Stimulated activated naive CD4-positive, alpha-beta T cell (primary cell): ENCODE data around the gene IFT57.
"Not testable (repeated sequence)": the region's sequence is repeated elsewhere in the genome, so short reads cannot be mapped to it uniquely, and the experiment has no call there.

Experiments used
- DNase-seq, 6 experiments: peaks; one replicate each; lab custom pipeline; 2025; lab: John Stamatoyannopoulos, UW

Gene IFT57, protein sequence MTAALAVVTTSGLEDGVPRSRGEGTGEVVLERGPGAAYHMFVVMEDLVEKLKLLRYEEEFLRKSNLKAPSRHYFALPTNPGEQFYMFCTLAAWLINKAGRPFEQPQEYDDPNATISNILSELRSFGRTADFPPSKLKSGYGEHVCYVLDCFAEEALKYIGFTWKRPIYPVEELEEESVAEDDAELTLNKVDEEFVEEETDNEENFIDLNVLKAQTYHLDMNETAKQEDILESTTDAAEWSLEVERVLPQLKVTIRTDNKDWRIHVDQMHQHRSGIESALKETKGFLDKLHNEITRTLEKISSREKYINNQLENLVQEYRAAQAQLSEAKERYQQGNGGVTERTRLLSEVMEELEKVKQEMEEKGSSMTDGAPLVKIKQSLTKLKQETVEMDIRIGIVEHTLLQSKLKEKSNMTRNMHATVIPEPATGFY

DNA sequence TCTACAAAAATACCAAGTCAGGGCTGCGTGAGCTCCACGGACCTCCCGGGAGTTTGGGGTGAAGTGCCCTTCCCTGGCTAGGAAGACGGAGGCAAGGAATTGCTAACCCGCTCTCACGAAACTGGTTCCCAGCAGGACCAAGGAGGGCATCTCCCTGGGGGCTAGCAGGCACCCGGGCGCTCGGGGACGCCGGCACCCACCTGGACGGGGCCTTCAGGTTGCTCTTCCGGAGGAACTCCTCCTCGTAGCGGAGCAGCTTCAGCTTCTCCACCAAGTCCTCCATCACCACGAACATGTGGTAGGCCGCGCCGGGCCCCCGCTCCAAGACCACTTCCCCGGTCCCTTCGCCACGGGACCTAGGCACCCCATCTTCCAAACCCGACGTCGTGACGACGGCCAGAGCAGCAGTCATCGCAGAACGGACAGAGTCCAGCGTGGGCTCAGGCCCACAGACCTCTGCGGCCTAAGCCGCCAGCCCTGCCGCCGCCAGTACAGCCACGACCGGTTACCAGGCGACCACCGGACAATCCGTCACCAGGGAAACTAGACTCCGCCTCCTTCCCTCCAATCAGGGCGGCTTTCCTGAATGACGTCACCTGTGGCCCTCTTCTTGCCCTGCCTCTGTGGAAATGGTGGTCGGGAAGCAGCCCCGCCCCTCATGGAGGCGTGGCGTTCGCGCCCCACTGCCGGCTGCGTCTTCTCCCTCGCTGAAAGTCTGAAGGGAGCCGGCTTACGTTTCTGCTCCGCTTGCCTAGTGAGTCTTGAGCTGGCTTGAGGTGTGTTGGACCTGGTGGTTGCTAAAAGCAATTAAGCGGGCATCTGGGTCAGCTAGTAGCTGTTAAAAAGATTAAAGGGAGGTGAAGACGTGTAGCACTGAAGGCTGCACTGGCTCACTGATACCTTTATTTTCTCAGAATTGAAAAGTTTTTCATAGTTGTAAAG lies at the start of gene IFT57:
Gene IFT57 (minus strand): TSS at position 514 of the 942 bp plus-strand sequence. CDS start 102 bp downstream, at position 412.
- peak; percentile 91 to 96 (median 95) for DNase-seq

DNA sequence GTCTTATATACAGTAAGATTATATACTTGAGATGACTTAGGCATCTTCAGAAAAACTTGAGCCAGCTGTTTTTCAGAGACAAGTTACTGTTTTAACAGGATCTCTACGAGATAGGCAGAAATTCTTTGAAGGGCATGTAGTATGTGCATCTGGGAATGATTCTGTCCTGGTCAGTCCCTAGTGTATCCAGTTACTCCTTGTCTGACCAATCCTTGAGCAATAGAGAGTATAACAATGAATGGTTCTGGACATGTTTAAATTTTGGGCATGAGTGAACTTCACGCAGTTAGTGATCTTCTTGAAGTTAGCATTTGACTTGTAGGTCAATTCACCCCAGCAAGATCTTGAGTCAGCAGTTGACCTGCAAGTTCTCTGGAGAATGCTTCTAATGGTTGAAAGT lies 49.4 kb upstream of the IFT57 start:
- DNase-seq = no peak

DNA sequence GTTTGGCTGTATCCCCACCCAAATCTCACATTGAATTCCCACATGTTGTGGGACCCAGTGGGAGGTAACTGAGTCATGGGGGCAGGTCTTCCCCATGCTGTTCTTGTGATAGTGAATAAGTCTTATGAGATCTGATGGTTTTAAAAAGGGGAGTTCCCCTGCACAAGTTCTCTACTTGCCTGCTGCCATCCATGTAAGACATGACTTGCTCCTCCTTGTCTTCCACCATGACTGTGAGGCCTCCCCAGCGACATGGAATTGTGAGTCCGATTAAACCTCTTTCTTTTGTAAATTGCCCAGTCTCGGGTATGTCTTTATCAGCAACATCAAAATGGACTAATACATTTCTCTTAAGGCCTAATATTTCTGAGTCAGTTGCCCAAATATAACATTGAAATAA lies 46.0 kb upstream of the IFT57 start:
- not testable (repeated sequence) for DNase-seq

DNA sequence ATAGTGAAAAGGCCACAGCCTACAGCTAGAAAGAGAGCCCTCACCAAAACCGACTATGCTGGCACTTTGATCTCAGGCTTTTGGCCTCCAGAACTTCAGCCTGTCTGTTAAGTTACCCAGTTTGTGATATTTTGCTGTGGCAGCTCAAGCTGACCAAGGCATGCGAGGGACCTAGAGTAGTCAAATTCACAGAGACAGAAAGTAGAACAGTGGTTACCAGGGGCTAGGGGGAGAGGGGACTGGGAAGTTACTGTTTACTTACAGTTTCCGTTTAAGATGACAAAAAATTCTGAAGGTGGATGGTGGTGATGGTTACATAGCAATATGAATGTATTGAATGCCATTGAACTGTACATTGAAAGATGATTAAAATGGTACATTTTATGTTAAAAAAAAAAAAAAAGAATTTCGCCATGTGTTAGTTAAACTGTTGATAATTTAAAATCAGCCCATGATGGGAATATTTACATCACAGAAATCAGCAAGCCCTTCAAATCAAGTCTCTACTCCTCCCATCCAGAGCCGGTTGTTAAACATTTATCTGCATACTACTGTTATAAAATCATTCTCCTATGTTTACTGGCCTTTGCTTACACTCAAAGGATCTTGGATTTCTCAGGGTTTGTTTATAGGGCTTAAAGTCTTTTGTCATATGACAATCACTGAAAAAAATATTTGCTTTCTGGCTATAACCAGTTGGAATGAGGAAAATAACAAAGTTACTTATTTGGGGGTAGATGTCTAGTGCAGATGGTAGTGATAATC lies 42.5 kb upstream of the IFT57 start:
- not testable (repeated sequence) for DNase-seq

DNA sequence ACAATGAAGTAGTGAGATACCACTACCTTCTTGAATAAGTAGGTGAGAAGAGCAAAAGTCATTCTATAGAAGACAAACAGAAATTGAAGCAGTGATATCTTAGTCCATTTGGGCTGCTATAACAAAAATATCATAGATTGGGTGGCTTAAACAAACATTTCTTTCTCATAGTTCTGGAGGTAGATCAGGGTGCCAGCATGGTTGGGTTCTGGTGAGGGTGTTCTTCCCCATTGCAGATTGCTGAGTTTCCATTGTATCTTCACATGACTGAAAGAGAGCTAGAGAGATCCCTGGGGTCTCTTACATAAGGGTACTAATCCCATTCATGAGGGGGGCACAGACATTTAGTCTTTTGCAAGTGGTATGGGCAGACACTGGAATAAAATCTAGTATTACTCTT lies 32.9 kb upstream of the IFT57 start:
- no peak for DNase-seq

DNA sequence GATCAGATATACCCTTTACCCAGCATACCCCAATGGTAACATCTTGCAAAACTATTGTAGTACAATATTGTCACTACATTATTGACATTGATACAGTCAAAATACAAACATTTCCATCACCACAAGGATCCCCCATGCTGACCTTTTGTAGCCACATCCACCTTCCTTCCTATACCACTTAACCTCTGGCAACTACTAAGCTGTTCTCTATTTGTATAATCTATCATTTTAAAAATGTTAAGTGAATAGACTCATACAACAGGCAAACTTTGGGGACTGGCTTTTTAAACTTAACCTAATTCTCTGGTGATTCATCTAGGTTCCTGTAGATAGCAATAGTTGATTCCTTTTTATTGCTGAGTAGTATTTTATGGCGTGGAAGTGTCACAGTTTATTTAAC lies 29.6 kb upstream of the IFT57 start:
- DNase-seq = no peak

DNA sequence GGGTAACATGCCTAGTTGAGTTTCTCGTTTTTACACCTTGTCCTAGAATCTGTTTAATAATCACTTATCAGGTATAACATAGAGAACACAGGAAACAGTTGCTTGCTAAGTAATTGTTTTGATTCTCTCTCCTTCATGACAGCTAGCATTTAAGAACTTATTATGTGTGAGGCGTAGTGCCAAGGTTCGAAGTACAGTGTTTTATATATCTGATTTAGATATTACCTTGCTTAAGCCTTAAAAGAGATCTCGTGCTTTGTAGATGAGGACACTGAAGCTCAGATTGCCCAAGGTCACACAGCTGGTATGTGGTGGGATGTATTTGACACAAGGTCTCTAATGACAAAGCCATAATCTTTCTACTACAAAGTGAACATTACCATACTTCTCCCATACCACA lies 29.0 kb upstream of the IFT57 start:
- no peak for DNase-seq

DNA sequence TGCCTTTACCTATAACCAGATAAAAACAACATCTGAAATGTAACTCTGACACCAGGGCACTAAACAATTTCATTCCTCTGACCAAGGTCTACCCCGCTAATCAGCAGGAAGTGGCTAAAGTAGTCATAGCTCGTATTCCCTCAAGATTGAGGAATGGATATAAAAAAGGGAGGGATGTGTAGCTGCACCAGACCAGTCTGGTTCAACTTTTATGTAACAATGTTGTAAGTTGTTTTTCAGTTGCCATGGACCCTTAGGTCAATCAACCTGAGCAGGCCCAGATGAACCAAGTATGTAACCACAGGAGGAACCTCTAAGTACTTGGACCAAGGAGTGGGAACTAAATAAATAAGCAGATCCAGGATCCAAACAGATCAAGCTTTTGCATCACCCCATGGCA lies 28.4 kb upstream of the IFT57 start:
- DNase-seq = no peak

DNA sequence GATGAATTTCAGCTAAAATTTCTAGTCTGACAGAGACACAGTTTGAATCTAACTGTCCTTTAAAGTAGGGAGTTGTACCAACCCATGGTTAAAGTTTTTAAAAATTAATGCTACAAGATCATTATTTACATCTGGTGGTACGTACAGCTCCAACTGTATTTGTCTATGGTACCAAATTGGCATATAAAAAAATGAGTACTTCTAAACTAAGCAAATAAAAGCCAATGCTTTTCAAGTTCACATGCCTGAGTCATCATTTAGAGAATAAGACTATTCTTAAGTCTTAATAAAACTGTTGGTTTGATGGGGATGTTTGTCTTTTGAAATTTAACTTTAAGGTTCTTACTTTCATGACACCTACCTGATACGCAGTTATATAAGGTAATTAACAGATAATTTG lies 21.0 kb upstream of the IFT57 start:
- DNase-seq = no peak

DNA sequence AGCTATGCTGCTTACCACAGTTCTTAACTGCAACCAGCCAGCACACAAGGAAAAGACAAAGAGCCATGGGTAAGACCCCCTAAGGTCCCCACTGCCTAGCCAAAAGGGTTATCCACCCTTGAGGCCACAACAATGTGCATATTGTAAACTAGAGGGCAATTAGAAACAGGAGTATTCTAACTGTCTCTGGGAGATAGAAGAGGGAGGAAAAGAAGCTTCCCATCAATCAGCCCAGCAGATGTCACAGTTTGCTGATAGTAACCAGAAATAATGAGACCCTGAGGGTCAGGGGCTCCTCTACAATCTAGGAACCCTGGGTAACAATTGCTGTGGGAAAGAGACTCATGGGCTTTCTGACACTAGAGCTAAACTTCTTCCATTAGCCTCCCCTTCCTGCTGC lies 20.6 kb upstream of the IFT57 start:
- no peak for DNase-seq

DNA sequence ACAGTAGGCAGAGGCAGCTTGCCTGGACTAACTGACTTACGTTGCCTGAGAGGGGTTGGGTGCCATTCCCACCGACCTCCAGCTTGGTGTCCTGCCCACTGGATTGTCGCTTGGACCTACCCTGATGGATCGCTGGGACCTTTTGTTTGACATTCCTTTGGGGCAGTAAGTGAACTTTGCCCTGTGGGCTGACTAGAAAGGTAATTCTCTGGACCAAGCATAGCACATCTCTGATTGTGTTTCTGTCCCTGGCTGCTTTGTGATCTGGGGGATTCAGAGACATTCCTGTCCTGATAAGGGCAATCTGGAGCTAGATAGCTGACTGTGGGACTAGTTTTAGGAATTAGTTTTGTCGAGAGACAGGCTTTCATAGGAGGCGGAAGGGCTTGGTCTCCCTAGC lies 19.5 kb upstream of the IFT57 start:
- DNase-seq = no peak

DNA sequence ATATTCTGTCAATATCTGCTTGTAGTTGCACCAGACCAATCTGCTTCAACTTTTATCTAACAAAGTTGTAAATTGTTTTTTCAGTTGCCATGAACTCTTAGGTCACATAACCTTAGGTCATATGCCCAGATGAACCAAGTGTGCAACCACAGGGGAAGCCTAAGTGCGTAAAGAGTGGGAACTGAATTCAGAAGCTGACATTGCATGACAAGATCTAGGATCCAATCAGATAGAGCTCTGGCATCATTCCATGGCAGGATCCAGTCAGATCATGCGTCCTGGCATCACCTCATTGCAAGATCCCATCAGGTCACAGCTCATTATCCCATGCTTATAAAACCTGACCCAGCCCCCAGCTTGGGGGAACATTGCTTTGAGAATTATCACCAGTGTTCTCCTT lies 18.9 kb upstream of the IFT57 start:
- no peak for DNase-seq

DNA sequence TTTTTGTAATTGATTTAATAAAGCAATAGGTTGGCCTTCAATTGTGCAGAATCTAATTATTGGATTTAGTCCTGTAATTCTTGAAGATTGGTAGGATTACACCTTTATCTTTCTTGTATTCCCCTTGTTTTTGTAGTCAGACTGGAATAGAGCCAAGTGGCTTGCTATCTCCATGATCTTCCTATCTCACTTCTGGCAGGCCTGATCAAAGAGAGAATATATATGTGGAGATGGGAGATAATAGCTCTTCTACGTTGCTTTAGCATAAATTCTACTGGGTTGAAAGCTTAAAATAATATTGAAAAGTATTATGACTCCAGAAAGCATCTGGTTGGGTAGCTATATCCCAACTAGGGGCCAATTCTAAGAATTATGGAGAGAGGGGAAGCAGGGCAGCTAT lies 16.9 kb upstream of the IFT57 start:
- DNase-seq = no peak

DNA sequence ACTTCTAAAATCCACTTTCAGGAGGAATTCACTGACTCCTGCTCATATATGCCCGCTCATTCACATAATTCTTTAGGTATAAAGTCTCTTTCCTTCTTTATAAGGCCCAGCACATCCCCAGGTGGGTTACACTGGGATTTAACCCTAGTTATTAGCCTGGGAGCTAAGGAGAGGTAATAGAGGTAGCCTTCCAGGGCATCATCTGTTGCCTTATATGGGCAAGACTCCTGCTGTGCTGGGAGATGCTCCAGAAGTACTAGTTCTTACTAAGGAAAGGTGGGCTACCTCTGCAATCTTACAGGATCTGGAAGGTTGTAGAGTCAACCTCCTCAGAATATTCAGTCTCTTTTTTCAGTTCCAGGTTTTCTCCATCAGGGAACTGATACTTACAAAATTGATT lies 13.1 kb upstream of the IFT57 start:
- no peak for DNase-seq

DNA sequence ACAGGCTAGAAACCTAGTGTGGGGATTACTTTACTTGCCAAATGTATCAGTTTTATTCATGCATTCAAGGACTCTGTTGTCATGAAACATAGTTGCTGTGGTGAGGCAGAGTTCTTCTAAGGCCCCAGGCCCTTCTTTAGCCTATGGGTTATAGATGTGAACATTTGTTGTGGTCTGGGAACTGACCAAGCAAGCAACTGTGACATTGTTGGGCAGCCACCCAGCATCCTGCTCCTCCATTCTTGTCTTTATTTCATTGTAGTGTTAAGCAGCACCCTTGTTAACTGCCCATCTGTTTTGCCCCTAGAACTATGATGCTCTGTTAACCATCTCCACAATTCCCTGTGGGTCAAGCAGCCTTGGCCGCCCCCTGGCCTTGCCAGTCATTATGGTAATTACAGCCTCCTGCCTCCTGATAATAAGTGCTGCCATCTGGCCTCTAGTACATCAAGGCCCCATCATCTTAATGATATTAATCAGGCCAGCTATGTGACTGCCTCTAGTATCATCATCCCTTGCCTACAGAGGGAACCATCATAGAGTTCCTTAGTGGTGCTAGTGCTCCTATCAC lies 12.2 kb upstream of the IFT57 start:
- no peak for DNase-seq

DNA sequence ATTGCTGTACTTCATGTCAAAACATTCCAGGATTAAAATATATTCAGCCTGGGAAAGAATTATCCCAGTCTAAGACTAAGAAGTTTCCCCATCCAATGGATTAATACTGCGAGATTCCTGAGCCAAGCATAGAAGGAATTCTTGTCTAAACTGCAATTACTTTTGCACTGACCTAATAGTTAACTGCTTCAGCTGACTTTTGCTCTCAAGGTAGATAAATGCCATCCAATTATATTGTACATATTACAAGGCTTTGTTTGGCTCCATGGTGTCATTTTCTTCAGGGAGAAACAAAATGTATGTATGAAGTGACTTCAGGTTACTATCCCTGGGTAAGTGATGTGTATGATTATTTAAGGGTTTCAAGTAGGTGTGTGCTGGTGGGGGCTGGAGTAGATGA lies 6.1 kb upstream of the IFT57 start:
- no peak for DNase-seq

DNA sequence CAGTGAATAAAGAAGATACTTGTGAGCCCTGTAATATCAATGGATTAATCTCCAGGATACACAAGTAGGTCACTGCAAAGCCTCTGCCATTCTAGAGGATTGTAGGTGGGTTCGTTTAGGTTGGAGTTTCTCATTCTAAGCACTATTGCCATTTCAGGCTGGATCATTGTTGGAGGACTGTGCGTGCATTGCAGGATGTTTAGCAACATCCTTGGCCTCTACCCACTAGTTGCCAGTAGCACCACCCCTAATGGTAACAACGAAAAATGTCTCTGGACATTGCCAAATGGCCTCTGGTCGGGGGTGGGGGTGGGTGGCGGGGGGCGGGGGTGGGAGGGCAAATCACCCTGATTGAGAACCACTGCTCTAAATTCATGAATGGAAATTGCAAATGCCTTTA lies 4.9 kb upstream of the IFT57 start:
- DNase-seq = no peak

DNA sequence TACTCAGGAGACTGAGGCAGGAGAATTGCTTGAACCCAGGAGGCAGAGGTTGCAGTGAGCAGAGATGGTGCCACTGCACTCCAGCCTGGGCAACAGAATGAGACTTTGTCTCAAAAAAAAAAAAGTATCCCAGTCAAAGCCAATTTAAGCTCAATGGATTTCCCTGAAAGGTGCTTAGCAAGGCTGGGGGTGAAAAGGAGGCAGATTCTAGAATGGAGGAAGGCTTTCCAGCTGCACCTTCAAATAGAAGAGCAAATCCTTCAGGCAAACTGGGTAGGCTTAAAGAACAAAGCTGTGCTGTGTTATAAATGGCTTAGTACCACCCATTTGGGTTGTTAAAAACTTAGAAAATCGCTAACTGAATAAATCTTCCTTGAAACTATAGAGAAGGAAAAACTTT lies 3.0 kb upstream of the IFT57 start:
- no peak for DNase-seq

DNA sequence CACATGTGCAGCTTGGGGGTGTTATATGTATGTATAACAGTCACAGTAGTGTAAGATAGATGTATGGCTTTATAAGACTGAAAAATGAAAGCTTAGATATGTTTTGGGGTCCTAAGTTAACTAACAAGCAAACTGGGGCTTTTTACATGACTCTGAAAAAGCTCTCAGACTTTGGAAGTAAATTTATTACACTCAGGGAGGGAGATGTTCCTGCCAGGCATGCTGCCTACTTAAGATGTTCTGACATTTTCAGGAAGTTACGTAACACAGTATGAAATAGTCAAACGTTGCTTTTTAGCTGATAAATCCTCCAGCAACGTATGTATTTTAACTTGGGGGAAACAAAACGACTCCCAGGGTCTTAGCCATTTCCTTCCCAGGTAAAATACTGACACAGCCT lies 1.7 kb upstream of the IFT57 start:
- DNase-seq = peak in 2 of 6 experiments; percentile 17 to 50

DNA sequence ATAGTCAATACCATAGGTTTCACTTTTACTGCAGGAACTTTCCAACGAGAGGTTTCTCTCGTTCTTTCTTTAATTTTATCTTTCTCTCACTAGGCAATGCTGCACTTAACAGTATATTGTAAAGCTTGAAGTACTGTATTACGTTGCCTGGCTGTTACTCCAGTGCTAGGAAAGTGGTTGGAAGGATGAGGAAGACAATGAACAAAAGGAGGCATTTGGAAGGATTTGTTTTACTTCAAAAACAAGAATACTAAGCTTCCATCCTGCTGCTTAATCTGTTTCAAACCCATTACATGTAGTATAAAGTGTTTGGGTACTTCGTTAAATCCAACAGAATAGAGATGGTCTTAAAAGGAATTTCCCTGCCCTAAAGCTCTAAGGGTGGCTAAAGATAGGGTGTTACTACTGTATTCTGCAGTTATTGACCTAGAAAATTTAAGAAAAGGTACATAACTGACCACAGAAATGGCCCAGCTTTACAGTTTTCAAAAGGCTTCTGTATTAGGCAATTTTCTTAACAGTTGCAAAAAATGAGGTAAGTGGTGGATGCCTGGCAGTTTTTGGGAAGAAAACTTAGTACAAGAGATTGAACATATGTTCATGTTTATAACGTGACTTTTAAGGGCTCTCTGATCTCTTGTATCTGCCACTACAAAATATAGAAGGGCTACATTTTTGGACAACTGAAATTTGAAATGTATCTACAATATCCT lies 785 bp upstream of the IFT57 start:
- DNase-seq = no peak

DNA sequence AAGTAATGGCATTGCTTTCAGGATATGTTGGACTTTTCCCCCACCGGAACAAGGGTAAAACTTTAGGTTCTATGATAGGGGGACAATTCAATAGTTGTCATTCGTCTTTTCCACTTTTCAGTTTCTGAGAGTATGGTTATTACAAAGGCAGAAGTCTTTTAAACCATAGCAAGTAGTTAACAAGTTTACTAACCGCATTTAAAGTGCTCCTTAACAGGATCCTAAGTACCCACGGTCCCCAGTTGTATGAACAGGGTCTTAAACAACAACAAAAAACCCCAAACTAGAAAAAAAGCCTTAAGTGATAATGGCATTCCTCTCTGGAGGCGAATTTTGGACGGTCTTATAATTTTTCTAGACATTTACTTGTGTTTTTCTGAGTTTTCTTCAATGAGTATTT lies 831 bp downstream of the IFT57 start:
- DNase-seq = no peak
